ENCODE measurements around the gene FHL1.

FHL1 gene

GRCh38 chrX:136259543-136259942, 112.2 kb downstream of the FHL1 start:
- Histone ChIP-seq H3K27ac (peak overlapping the region; percentile 81 to 83), H3K36me3 (no peaks in the 10 kb centered on the region), H3K4me3 (no peak overlapping the region), H3K9me3 (no peaks in the 10 kb centered on the region), H3K27me3 (no peaks in the 10 kb centered on the region), H3K4me1 (peaks cover 0 to 80% (median 15%) of the 10 kb centered on the region in 4 donors)
- intact Hi-C loops (cut with DNase I; ENCODE audit: low total_unique reads) = no loop called here
- peak in 1 of 2 donors; percentile 24 for DNase-seq
- TF ChIP-seq CTCF (IDR thresholded peaks at IDR 0.05) = no peak

- intact Hi-C loops (cut with DNase I; ENCODE audit: low total_unique reads) = loop anchor here (5.0 kb wide), 1 partner anchor 93 kb away; no protein-coding TSS in a partner anchor
- Histone ChIP-seq H3K4me3 (no peak overlapping the region), H3K27ac (peak overlapping the region; percentile 81 to 83), H3K4me1 (peaks cover 0 to 74% (median 14%) of the 10 kb centered on the region in 4 donors), H3K27me3 (no peaks in the 10 kb centered on the region), H3K36me3 (no peaks in the 10 kb centered on the region), H3K9me3 (no peaks in the 10 kb centered on the region)
- DNase-seq = no peak
- no peak for TF ChIP-seq CTCF (IDR thresholded peaks at IDR 0.05)
Measured at GRCh38 chrX:136260776-136261175, 113.4 kb downstream of the FHL1 start.
